ENCODE results near the gene NLGN3.

The NLGN3 gene

DNA sequence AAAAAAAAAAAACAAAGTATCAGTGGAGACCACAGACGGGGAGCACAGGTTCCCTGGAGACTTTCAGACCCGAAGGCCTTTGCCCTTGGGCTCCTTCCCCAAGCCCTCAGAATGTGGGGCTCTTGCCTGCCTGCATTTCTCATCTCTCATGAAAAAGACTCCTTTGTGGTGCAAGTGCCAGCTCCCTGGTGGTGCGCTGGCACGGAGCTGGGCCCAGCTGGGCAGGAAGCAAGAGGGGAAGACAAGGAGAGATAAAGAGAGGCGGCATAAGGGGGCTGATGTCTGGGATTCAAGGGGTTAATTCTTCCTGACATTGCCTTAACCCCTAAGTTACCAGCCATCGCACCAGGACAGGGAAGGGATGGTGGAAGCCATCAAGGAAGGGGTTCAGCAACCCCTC, 21.8 kb downstream of the NLGN3 start:
- TF ChIP-seq, protein P1, sequence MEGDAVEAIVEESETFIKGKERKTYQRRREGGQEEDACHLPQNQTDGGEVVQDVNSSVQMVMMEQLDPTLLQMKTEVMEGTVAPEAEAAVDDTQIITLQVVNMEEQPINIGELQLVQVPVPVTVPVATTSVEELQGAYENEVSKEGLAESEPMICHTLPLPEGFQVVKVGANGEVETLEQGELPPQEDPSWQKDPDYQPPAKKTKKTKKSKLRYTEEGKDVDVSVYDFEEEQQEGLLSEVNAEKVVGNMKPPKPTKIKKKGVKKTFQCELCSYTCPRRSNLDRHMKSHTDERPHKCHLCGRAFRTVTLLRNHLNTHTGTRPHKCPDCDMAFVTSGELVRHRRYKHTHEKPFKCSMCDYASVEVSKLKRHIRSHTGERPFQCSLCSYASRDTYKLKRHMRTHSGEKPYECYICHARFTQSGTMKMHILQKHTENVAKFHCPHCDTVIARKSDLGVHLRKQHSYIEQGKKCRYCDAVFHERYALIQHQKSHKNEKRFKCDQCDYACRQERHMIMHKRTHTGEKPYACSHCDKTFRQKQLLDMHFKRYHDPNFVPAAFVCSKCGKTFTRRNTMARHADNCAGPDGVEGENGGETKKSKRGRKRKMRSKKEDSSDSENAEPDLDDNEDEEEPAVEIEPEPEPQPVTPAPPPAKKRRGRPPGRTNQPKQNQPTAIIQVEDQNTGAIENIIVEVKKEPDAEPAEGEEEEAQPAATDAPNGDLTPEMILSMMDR (conservative IDR thresholded peaks at IDR 0.05; ENCODE audit: low read depth): no peak
- POLR2A ChIA-PET (ENCODE audit: low non-redundant PET): no interaction called here
- CTCF ChIA-PET: no interaction called here

DNA sequence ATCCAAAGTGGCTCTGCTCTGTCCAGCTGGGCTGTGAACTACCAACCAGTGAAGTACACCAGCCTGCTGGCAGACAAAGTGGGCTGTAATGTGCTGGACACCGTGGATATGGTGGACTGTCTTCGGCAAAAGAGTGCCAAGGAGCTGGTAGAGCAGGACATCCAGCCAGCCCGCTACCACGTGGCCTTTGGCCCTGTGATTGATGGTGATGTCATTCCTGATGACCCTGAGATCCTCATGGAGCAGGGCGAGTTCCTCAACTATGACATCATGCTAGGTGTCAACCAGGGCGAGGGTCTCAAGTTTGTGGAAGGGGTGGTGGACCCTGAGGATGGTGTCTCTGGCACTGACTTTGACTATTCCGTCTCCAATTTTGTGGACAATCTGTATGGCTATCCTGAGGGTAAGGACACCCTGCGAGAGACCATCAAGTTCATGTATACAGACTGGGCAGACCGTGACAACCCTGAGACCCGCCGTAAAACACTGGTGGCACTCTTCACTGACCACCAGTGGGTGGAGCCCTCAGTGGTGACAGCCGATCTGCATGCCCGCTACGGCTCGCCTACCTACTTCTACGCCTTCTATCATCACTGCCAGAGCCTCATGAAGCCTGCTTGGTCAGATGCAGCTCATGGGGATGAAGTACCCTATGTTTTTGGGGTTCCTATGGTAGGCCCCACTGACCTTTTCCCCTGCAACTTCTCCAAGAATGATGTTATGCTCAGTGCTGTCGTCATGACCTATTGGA, 22.6 kb downstream of the NLGN3 start:
- TF ChIP-seq, protein P1 (conservative IDR thresholded peaks at IDR 0.05; ENCODE audit: low read depth): no peak
- CTCF ChIA-PET: no interaction called here
- no peak for DNase-seq (ENCODE audit: low spot score)
- POLR2A ChIA-PET (ENCODE audit: low non-redundant PET): no interaction called here
- H3K27ac ChIP-seq: no peak overlapping the region

More for the DNA sequence above, 21.8 kb downstream of the NLGN3 start:
- no peak for DNase-seq (ENCODE audit: low spot score)
- H3K27ac ChIP-seq: no peak overlapping the region

DNA sequence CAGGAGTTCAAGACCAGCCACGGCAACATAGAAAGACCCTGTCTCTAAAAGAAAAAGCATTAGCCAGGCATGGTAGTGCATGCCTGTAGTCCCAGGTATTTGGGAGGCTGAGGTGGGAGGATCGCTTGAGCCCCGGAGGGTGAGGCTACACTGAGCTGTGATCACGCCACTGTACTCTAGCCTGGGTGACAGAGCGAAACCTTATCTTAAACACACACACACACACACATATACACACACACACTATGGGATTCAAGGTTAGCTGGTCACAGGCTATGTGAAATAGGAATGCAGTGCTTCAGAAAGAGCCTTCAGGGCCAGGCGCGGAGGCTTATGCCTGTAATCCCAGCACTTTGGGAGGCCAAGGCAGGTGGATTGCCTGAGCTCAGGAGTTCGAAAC, 23.5 kb downstream of the NLGN3 start:
- POLR2A ChIA-PET (ENCODE audit: low non-redundant PET): no interaction called here
- DNase-seq (ENCODE audit: low spot score): no peak
- H3K27ac ChIP-seq: no peak overlapping the region
- TF ChIP-seq, protein P1 (conservative IDR thresholded peaks at IDR 0.05; ENCODE audit: low read depth): no peak
- CTCF ChIA-PET: no interaction called here

DNA sequence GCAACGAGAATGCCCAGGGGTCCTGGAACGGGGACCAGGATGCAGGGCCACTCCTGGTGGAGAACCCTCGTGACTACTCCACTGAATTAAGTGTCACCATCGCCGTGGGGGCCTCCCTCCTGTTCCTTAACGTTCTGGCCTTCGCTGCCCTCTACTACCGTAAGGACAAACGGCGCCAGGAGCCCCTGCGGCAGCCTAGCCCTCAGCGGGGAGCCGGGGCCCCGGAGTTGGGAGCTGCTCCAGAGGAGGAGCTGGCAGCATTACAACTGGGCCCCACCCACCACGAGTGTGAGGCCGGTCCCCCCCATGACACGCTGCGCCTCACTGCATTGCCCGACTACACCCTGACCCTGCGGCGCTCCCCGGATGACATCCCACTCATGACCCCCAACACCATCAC, 24.9 kb downstream of the NLGN3 start:
- POLR2A ChIA-PET (ENCODE audit: low non-redundant PET): no interaction called here
- TF ChIP-seq, protein P1 (conservative IDR thresholded peaks at IDR 0.05; ENCODE audit: low read depth): no peak
- CTCF ChIA-PET: no interaction called here

DNA sequence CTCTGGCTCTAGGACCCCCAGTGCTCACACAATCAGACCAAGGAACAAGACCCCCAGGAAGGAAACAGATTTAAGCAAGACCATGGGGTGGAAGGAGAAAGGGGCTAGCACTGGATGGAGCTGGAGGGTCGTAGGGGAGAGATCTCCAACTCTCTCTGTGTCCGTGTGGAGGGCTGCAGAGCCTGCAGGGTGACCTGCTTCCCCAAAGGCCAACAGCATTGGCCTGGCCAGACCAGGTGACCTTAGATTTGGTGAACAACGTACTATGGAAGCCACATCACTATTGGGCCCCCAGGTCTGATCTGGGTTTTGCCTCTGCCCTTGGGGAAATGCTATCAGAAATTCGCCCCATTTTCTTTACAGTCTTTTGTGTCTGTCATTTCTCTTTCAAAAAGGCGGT, 26.0 kb downstream of the NLGN3 start:
- no peak for DNase-seq (ENCODE audit: low spot score)
- ChIA-PET CTCF (no interaction called here), POLR2A (ENCODE audit: low non-redundant PET) (no interaction called here)
- TF ChIP-seq, protein P1 (conservative IDR thresholded peaks at IDR 0.05; ENCODE audit: low read depth): no peak
- H3K27ac ChIP-seq: no peak overlapping the region

More for the DNA sequence above, 24.9 kb downstream of the NLGN3 start:
- no peak for DNase-seq (ENCODE audit: low spot score)
- no peak overlapping the region for H3K27ac ChIP-seq

DNA sequence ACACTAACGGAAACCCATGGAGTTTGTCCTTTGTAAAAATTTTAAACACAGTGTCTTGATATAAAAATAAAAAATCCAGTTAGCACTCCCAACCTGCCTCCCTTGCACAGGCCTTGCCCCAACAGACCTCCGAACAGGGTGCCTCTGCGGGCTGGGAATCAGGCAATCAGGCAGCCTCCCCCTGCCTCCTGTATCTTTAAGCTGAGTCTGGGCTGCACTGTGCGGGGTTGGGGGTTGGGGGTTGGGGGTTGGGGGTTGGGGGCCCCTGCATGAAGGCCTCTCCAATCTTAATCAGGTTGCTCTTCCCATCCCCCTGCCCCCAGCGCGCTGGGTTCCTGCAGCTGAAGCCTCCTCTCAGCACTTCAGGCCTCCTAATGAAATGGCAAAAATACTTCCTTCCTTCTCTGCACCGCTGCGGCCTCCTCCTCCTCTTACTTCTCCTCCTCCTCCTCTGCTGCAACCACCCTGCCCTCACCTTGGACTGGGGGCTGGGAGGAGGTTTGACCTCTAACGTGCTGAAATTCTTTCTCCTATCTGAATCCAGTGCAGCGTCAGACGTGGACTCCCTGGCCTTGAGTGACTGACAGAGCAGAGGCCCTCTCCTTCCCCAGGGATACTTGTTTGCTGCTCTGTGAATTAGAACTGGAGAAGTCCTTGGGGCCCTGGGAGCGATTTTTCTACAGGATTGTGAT, 26.6 kb downstream of the NLGN3 start:
- H3K27ac ChIP-seq: no peak overlapping the region
- ChIA-PET CTCF (no interaction called here), POLR2A (ENCODE audit: low non-redundant PET) (no interaction called here)
- TF ChIP-seq, protein P1 (conservative IDR thresholded peaks at IDR 0.05; ENCODE audit: low read depth): no peak
- no peak for DNase-seq (ENCODE audit: low spot score)
